ENCODE measurements around the gene METTL21C. TPM values are rescaled to one million over a fixed set of nuclear protein-coding genes. Genes with fewer than 3 reads are reported as not detected.

Gene METTL21C
- polyA plus RNA-seq, 3 donors: not detected

- H3K36me3 Mint-ChIP-seq: peaks cover 90 to 92% of the 10 kb centered on the region in 2 donors
- WGBS (ENCODE audit: insufficient coverage): no CpG with 5 or more reads among the region's 3 CpGs
- no peak overlapping the region for H3K4me3 ChIP-seq (replicated peaks in 1 of 3; ENCODE audit: low read depth in 2 of 3, low read length in 3 of 3)
Measured at GRCh38 chr13:102638741-102639140, 56.1 kb downstream of the METTL21C start.

More at GRCh38 chr13:102638741-102639140, 56.1 kb downstream of the METTL21C start:
- Mint-ChIP-seq H3K4me3 (no peak overlapping the region), H3K27ac (peak overlapping the region in 1 of 7 donors; percentile 30), H3K9me3 (no peaks in the 10 kb centered on the region), H3K27me3 (ENCODE audit: low read depth in 3 of 3) (no peaks in the 10 kb centered on the region), H3K4me1 (no peaks in the 10 kb centered on the region)
- intact Hi-C loops (cut with micrococcal nuclease): no loop called here
- Histone ChIP-seq H3K9me3 (replicated peaks in 1 of 2; ENCODE audit: control insufficient read depth in 1 of 2, insufficient read depth in 1 of 2, low read length in 2 of 2) (no peaks in the 10 kb centered on the region), H4K20me1 (ENCODE audit: insufficient read depth, low read length) (no peaks in the 10 kb centered on the region), H3K36me3 (replicated peaks in 1 of 2; ENCODE audit: control insufficient read depth in 1 of 2, insufficient read depth in 2 of 2, low read length in 2 of 2) (peaks cover 97 to 100% of the 10 kb centered on the region in 2 donors), H3K79me2 (ENCODE audit: insufficient read depth, low read length) (no peaks in the 10 kb centered on the region), H3K27me3 (ENCODE audit: control insufficient read depth in 2 of 2, insufficient read depth in 2 of 2, low read length in 2 of 2) (no peaks in the 10 kb centered on the region), H2AFZ (ENCODE audit: insufficient read depth, low read depth, low read length, poor library complexity, severe bottlenecking) (no peak overlapping the region), H3K9ac (ENCODE audit: insufficient read depth, low read length, poor library complexity, severe bottlenecking) (no peak overlapping the region), H3K4me1 (ENCODE audit: control insufficient read depth in 1 of 2, insufficient read depth in 2 of 2, low read length in 2 of 2) (no peaks in the 10 kb centered on the region), H3K27ac (ENCODE audit: low read depth in 1 of 2, low read length in 2 of 2) (no peak overlapping the region), H3K4me2 (replicated peaks; ENCODE audit: extremely low read depth, low read length, poor library complexity, severe bottlenecking) (no peak overlapping the region)
- DNase-seq: no peak
- TF ChIP-seq CTCF (IDR thresholded peaks at IDR 0.05): no peak

Other genes starting within 250 kb of the METTL21C start
- gene TPP2, start 98.1 kb downstream of the METTL21C start, polyA plus RNA-seq: 10 to 100 TPM; 18.0 to 39.7 (median 26.0) TPM
- 10 to 100 TPM in 2 of 3 donors, 1 to 10 TPM in 1; 2.7 to 11.3 (median 10.9) TPM for gene TEX30, start 78.7 kb upstream of the METTL21C start, polyA plus RNA-seq
- gene POGLUT2, start 103.9 kb upstream of the METTL21C start, polyA plus RNA-seq: under 1 TPM in 1 of 3 donors, not detected in 2; 0.22 TPM
- 1 to 10 TPM in 1 of 3 donors, under 1 TPM in 2; 0.76 to 1.1 (median 0.81) TPM for gene BIVM, start 104.1 kb upstream of the METTL21C start, polyA plus RNA-seq
- 10 to 100 TPM; 15.2 to 34.2 (median 22.1) TPM for gene ERCC5, start 151.0 kb upstream of the METTL21C start, polyA plus RNA-seq

Data from CD14-positive monocyte (primary cell).